Stimulated activated CD8-positive, alpha-beta memory T cell treated with anti-CD3 and anti-CD28 coated beads, Interleukin-4, amount 100 ng/mL, for 24 hours (primary cell): ENCODE data around the gene REEP5.
"Not testable (repeated sequence)": the region's sequence is repeated elsewhere in the genome, so short reads cannot be mapped to it uniquely, and the experiment has no call there.

Experiments used
- DNase-seq: peaks from one replicate; pipeline ENCODE4 v3.0.0-alpha.2; 2020; ENCODE audit warnings: low read depth

The REEP5 gene

DNA sequence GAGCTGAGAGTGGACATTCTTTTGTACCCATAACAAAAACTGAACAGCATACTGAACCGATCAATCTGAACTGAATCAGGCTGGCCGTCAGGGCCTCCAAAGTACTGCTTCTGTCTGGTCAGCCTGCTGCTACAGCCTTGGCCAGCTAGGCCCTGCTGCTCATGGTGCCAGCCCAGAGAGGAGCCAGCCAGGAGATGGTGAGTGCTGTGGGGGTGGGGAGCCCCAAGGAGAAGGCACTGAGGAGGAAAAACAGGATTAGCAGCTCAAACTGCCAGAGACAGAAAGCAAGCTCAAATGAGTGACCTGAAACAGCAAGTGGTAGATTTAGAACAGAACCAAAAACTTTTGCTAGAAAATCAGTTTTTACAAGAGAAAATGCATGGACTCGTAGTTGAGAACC lies 37.0 kb downstream of the REEP5 start:
- DNase-seq: no peak

DNA sequence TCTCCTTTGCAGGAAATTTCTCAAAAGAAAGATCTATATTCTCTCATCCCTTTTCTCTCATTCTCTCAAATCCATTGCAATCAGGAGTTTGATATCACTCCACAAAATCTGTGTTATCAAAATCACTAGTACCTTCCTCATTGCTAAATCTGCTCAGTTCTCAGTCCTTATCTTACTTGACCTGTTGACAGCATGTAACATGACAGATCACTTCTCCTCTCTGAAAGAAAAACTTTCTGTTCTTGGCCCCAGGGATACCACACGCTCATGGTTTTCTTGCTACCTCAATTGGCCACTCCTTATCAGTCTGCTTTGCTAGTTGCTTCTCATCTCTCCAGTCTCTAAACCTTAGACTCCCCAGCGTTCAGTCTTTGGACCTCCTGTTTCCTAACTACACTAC lies 38.8 kb downstream of the REEP5 start:
- no peak for DNase-seq

DNA sequence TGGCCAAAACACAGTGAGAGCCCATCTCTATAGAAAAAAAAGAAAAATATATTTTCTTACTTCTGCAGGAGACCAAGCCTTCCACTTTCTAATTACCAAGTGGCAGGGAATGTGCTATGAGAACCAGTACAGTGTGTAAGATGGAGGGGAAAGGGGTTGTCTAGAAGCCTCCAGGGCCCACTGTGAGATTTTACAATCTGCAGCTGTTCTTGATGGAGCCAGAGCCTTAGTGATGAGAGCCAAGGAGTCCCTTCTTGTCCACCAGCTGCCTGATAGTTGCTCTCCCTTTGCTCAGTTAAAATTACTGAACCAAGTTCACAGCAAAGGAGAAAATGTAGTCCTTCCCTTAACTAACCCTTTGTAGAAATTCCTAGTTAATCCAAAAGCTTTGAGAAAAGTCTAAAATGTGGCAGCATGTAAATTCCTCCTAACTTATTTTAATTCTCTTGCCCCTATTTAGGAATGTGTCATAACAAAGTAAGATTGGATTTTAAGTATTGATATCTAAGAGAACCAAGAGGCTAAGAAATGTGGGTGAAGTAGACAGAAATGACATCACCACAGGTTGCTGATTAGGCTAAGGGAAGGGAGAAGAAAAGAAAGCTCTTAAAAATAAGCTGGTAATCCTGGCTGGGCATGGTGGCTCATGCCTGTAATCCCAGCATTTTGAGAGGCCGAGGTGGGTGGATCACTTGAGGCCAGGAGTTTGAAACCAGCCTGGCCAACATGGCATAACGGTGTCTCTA lies 41.6 kb downstream of the REEP5 start:
- DNase-seq: no peak

DNA sequence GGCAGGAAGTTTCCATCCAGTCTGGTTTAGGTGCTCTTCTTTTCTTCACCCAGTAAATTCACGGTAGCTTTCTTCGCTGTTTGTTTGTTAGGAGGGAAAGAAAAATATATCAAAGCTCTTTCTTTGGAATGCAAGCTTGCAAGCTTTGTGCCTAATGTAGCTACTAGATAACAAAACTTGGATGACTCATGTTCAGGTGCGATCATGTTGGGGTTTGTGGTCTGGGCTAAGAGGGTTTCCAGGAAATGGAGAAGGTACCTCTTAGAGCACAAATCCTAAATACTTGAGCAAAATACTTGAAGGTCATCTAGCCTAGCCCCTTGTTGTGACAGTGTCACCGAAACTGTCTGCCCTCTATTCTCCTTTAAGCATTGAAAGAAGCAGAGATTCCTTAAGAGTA lies 43.3 kb downstream of the REEP5 start:
- DNase-seq: no peak

DNA sequence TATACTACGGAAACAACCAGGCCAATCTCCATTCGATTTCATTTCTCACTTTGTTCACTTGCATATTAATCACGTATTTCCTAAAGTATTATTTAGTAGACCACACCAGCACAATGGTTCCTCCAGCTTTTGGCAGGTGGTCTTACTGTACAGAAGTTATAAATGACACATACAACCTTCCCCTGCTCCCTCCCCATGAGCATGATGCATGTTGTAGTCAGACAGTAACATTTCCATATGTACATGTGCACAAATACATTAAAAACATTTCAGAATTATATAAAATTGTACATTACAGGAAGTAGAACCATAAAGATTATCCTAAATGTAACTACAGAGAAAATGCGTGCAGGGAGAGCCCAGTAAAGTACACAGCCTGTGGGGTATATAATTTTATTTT lies 43.9 kb downstream of the REEP5 start:
- DNase-seq: no peak

DNA sequence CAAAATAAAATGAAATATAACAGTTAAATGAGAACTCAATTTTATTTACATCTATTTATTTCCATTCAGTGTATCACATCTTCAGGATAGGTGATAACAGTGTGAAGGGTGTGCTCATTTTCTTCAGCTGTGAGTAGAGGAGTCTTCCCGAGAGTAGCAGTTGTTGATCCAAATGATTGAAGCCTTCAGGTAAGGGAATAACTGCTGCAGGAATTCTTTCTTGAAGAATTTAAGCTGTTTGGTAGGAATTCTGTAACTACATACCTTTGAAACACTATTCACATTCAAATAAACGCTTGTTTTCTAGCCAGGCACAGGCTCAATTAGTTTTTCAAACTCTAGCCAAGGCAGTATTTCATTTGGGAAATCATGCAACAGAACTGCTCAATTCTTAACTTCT lies 45.7 kb downstream of the REEP5 start:
- no peak for DNase-seq

DNA sequence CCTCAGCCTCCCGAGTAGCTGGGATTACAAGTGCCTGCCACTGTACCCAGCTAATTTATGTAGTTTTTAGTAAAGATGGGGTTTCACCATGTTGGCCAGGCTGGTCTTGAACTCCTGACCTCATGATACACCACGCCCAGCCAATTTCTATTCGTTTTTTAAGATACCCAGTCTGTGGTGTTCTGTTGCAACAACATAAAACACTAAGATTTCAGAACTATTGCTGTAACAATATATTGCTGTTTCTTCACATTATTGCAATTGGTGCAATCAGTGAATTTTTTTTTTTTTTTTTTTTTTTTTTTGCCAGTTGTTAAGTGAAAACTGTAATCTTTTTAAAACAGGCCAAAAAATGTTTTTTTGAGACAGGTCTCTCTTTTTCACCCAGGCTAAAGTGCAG lies 51.1 kb downstream of the REEP5 start:
- DNase-seq: no peak

DNA sequence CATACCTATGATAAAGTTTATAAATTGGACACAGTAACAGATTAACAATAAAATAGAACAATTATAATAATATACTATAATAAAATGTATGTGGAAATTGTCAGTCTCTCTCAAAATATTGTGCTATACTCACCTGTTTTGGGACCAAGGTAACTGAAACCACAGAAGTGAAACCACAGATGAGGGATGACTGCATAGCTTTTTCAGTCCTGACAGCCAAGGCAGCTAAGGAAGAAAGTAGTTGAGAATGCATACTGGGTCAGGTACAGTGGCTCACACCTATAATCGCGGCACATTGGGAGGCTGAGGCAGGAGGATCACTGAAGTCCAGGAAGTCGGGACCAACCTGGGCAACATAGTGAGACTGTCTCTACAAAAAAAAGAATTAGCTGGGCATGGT lies 52.1 kb downstream of the REEP5 start:
- DNase-seq: no peak

GRCh38 chr5:112867411-112867810 lies 54.6 kb downstream of the REEP5 start:
- DNase-seq: no peak

- no peak for DNase-seq
Observed at GRCh38 chr5:112866739-112867138, 55.3 kb downstream of the REEP5 start.

GRCh38 chr5:112865128-112865527 lies 56.9 kb downstream of the REEP5 start:
- no peak for DNase-seq

GRCh38 chr5:112863549-112863948 lies 58.5 kb downstream of the REEP5 start:
- DNase-seq: no peak

- DNase-seq: no peak
Observed at GRCh38 chr5:112862085-112862484, 59.9 kb downstream of the REEP5 start.

DNA sequence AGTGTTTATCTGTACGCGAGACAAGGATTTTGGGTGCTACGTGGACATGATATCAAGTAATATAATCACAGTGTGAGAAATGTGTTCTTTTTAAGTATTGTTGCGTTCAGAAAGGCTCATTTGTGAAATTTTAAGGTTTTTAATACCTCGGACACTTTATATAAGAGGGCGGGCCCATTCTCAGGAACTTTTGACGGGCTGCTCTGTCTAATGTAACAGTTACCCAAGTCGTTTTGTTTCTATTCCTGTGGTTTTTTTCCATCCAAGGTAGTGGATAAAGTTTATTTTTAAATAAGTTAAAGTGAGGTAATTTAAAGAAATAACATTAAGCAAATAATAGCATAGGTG lies 60.4 kb downstream of the REEP5 start:
- DNase-seq: no peak

- peak; percentile 82 for DNase-seq
Observed at GRCh38 chr5:112860929-112861637, 60.9 kb downstream of the REEP5 start, which contains the start of gene SRP19. Gene SRP19 (plus strand): TSS chr5:112861287. CDS start chr5:112861377, 90 bp downstream.

- not testable (repeated sequence) for DNase-seq
Observed at GRCh38 chr5:112860571-112860928, 61.5 kb downstream of the REEP5 start.

GRCh38 chr5:112857866-112858265 lies 64.2 kb downstream of the REEP5 start:
- no peak for DNase-seq

GRCh38 chr5:112854651-112855050 lies 67.4 kb downstream of the REEP5 start:
- no peak for DNase-seq

- DNase-seq: no peak
Observed at GRCh38 chr5:112849912-112850311, 72.1 kb downstream of the REEP5 start.

DNA sequence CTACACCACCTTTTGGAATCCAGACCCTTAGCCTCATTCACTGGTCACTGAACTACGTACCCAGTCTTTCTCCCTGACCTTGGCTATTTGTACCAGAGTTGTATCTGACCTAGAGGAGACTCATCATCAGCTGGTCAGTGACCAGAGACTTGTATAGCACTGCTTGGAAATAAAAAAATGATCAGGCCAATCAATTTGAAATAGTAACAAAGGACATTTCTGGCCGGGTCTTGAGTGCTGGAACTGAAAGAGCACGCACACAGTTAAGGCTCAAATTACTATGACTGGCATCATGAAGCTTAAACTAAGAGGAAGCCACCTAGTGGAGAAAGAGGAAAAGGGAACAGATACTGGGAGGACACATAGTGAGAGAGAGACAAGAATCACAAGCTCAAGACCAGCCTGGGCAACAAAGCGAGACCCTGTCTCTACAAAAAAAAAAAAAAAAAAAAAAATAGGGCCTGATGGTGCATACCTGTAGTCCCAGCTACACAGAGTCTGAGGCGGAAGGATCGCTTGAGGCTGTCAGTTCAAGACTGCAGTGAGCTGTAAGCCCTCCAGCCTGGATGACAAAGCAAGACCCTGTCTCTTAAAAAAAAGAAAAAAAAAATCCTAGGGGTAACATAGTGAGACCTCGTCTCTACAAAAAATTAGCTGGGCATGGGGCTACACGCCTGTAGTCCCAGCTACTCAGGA lies 73.8 kb downstream of the REEP5 start:
- no peak for DNase-seq

DNA sequence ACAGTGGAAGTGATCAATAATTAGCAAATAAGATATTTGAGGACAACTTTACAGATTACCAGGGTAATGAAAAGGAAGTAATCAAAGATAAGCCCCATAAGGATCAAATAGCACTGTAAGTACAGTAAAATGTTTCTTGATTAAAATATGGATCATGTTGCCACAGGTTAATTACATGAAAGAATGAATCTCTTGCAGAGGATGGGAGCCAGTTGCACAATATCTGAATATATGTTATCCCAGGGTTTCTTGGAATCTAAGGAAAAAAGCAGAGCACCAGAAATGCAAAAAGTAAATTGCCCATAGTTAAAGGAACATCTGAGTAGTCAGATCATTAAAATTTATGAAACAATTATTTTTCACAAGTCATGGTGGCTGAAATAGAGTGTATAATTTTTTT lies 74.7 kb downstream of the REEP5 start:
- no peak for DNase-seq

GRCh38 chr5:112846556-112846955 lies 75.5 kb downstream of the REEP5 start:
- DNase-seq: no peak

- DNase-seq: no peak
Observed at GRCh38 chr5:112844489-112844888, 77.5 kb downstream of the REEP5 start.
